GM19452 (cell line): Measurements from ENCODE around the gene TF.

Source experiments
- ATAC-seq: cut with Tn5 transposase; IDR thresholded peaks from one replicate; pipeline ENCODE4 v1.9.1; 2021; ENCODE audit not compliant: unreplicated experiment

TF gene

GRCh38 chr3:133834621-133835417, 88.6 kb downstream of the TF start:
- no peak for ATAC-seq

GRCh38 chr3:133835418-133835743, 89.2 kb downstream of the TF start:
- no peak for ATAC-seq

GRCh38 chr3:133835961-133836360, 89.8 kb downstream of the TF start:
- no peak for ATAC-seq

GRCh38 chr3:133836497-133837158, 90.4 kb downstream of the TF start:
- ATAC-seq, result no peak

- no peak for ATAC-seq
Observed at GRCh38 chr3:133837487-133838295, 91.5 kb downstream of the TF start.

- no peak for ATAC-seq
Observed at GRCh38 chr3:133838296-133838789, 92.2 kb downstream of the TF start.

GRCh38 chr3:133838916-133839800, 93.0 kb downstream of the TF start:
- no peak for ATAC-seq

GRCh38 chr3:133840055-133840737, 94.0 kb downstream of the TF start:
- ATAC-seq, result no peak

GRCh38 chr3:133840767-133841166, 94.6 kb downstream of the TF start:
- no peak for ATAC-seq

- ATAC-seq, result no peak
Observed at GRCh38 chr3:133841196-133841595, 95.0 kb downstream of the TF start.

- ATAC-seq, result no peak
Observed at GRCh38 chr3:133842158-133842557, 96.0 kb downstream of the TF start.

GRCh38 chr3:133843634-133844033, 97.4 kb downstream of the TF start:
- no peak for ATAC-seq

- no peak for ATAC-seq
Observed at GRCh38 chr3:133845127-133845526, 98.9 kb downstream of the TF start.
